H1 (cell line): ENCODE results near the gene KRABD2.

Experiments used
- E2F6 ChIP-seq: IDR thresholded peaks from 2 replicates; pipeline ENCODE4 v1.6.1; 2012; ENCODE audit warnings: inconsistent platforms
- FOSL1 ChIP-seq: IDR thresholded peaks from 2 replicates; pipeline ENCODE4 v1.6.1; 2011; ENCODE audit warnings: mild to moderate bottlenecking, low read depth, low read length, moderate library complexity; ENCODE audit not compliant: insufficient read depth
- SP2 ChIP-seq: IDR thresholded peaks from 2 replicates; pipeline ENCODE4 v1.6.1; 2012; ENCODE audit warnings: mild to moderate bottlenecking, low read length, inconsistent platforms
- SRF ChIP-seq: IDR thresholded peaks from 2 replicates; pipeline ENCODE4 v1.6.1; 2011; ENCODE audit warnings: mild to moderate bottlenecking, low read depth, low read length, moderate library complexity

Gene KRABD2

GRCh38 chr17:8360260-8360659, 16.2 kb downstream of the KRABD2 start (continued):
- no peak for TF ChIP-seq E2F6
- TF ChIP-seq SRF, result no peak
- TF ChIP-seq FOSL1, result no peak
- TF ChIP-seq SP2, result no peak
- TF ChIP-seq, all 59 proteins: peak for 0
